Measurements from ENCODE around the gene TRIO. TPM values are rescaled to one million over a fixed set of nuclear protein-coding genes. Genes with fewer than 3 reads are reported as not detected.

Gene TRIO
- total RNA-seq, 1 experiment from 2014 or later, result 88.8 TPM

- Mint-ChIP-seq H3K9me3 (no peaks in the 10 kb centered on the region), H3K27me3 (ENCODE audit: low read depth) (no peaks in the 10 kb centered on the region), H3K36me3 (peaks cover 28% of the 10 kb centered on the region), H3K4me3 (no peak overlapping the region), H3K4me1 (peaks cover 24% of the 10 kb centered on the region), H3K27ac (no peak overlapping the region)
- no peak for ATAC-seq
- CTCF ChIA-PET, result interaction anchor here (0.6 kb wide), 1 partner anchor 72 kb away, joined by 4 read pairs; no protein-coding TSS in a partner anchor
- TF ChIP-seq, protein P1, sequence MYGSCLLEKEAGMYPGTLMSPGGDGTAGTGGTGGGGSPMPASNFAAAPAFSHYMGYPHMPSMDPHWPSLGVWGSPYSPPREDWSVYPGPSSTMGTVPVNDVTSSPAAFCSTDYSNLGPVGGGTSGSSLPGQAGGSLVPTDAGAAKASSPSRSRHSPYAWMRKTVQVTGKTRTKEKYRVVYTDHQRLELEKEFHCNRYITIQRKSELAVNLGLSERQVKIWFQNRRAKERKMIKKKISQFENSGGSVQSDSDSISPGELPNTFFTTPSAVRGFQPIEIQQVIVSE (CRISPR knock-in tag; IDR thresholded peaks at IDR 0.05; ENCODE audit: borderline replicate concordance), result no peak
- TF ChIP-seq ATF1 (CRISPR knock-in tag; IDR thresholded peaks at IDR 0.05) (no peak), NR1H2 (CRISPR knock-in tag; IDR thresholded peaks at IDR 0.05) (no peak), ZNF423 (CRISPR knock-in tag; IDR thresholded peaks at IDR 0.05) (no peak), E2F1 (CRISPR knock-in tag; IDR thresholded peaks at IDR 0.05) (no peak), PRDM15 (CRISPR knock-in tag; IDR thresholded peaks at IDR 0.05) (no peak), NFE2L1 (CRISPR knock-in tag; IDR thresholded peaks at IDR 0.05) (no peak), ZNF219 (CRISPR knock-in tag; IDR thresholded peaks at IDR 0.05; ENCODE audit: borderline replicate concordance) (no peak), JUN (CRISPR knock-in tag; IDR thresholded peaks at IDR 0.05) (no peak), MYBL2 (CRISPR knock-in tag; IDR thresholded peaks at IDR 0.05) (no peak), RELA (CRISPR knock-in tag; IDR thresholded peaks at IDR 0.05; ENCODE audit: borderline replicate concordance) (no peak), ZNF671 (CRISPR knock-in tag; IDR thresholded peaks at IDR 0.05) (no peak), SP1 (CRISPR knock-in tag; conservative IDR thresholded peaks at IDR 0.05) (no peak), MAX (CRISPR knock-in tag; IDR thresholded peaks at IDR 0.05) (no peak), SOX15 (CRISPR knock-in tag; IDR thresholded peaks at IDR 0.05) (no peak)
- TF ChIP-seq, protein P2, sequence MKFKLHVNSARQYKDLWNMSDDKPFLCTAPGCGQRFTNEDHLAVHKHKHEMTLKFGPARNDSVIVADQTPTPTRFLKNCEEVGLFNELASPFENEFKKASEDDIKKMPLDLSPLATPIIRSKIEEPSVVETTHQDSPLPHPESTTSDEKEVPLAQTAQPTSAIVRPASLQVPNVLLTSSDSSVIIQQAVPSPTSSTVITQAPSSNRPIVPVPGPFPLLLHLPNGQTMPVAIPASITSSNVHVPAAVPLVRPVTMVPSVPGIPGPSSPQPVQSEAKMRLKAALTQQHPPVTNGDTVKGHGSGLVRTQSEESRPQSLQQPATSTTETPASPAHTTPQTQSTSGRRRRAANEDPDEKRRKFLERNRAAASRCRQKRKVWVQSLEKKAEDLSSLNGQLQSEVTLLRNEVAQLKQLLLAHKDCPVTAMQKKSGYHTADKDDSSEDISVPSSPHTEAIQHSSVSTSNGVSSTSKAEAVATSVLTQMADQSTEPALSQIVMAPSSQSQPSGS (CRISPR knock-in tag; IDR thresholded peaks at IDR 0.05; ENCODE audit: borderline replicate concordance, low read depth), result no peak
- TF ChIP-seq, protein P3, sequence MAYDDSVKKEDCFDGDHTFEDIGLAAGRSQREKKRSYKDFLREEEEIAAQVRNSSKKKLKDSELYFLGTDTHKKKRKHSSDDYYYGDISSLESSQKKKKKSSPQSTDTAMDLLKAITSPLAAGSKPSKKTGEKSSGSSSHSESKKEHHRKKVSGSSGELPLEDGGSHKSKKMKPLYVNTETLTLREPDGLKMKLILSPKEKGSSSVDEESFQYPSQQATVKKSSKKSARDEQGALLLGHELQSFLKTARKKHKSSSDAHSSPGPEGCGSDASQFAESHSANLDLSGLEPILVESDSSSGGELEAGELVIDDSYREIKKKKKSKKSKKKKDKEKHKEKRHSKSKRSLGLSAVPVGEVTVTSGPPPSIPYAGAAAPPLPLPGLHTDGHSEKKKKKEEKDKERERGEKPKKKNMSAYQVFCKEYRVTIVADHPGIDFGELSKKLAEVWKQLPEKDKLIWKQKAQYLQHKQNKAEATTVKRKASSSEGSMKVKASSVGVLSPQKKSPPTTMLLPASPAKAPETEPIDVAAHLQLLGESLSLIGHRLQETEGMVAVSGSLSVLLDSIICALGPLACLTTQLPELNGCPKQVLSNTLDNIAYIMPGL (CRISPR knock-in tag; IDR thresholded peaks at IDR 0.05), result no peak
- TF ChIP-seq, protein P4, sequence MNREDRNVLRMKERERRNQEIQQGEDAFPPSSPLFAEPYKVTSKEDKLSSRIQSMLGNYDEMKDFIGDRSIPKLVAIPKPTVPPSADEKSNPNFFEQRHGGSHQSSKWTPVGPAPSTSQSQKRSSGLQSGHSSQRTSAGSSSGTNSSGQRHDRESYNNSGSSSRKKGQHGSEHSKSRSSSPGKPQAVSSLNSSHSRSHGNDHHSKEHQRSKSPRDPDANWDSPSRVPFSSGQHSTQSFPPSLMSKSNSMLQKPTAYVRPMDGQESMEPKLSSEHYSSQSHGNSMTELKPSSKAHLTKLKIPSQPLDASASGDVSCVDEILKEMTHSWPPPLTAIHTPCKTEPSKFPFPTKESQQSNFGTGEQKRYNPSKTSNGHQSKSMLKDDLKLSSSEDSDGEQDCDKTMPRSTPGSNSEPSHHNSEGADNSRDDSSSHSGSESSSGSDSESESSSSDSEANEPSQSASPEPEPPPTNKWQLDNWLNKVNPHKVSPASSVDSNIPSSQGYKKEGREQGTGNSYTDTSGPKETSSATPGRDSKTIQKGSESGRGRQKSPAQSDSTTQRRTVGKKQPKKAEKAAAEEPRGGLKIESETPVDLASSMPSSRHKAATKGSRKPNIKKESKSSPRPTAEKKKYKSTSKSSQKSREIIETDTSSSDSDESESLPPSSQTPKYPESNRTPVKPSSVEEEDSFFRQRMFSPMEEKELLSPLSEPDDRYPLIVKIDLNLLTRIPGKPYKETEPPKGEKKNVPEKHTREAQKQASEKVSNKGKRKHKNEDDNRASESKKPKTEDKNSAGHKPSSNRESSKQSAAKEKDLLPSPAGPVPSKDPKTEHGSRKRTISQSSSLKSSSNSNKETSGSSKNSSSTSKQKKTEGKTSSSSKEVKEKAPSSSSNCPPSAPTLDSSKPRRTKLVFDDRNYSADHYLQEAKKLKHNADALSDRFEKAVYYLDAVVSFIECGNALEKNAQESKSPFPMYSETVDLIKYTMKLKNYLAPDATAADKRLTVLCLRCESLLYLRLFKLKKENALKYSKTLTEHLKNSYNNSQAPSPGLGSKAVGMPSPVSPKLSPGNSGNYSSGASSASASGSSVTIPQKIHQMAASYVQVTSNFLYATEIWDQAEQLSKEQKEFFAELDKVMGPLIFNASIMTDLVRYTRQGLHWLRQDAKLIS (CRISPR knock-in tag; IDR thresholded peaks at IDR 0.05; ENCODE audit: borderline replicate concordance), result no peak
- no peak for DNase-seq (ENCODE audit: low spot score)
- POLR2A ChIA-PET, result no interaction called here
Observed at GRCh38 chr5:14424011-14424685, 281.0 kb downstream of the TRIO start.
